CMK (cell line): ENCODE measurements around the gene DNAH17.

Experiments
- DNase-seq: peaks from one replicate; pipeline ENCODE4 v3.0.0-alpha.2; 2010; ENCODE audit warnings: low read depth

Gene DNAH17

GRCh38 chr17:78572239-78573205 lies 4.7 kb downstream of the DNAH17 start:
- no peak for DNase-seq

- no peak for DNase-seq
Observed at GRCh38 chr17:78571329-78571728, 5.9 kb downstream of the DNAH17 start.

- no peak for DNase-seq
Observed at GRCh38 chr17:78568494-78569115, 8.6 kb downstream of the DNAH17 start.

GRCh38 chr17:78567991-78568390 lies 9.2 kb downstream of the DNAH17 start:
- DNase-seq = no peak

- no peak for DNase-seq
Observed at GRCh38 chr17:78566947-78567346, 10.2 kb downstream of the DNAH17 start.

GRCh38 chr17:78563189-78564145 lies 13.7 kb downstream of the DNAH17 start:
- no peak for DNase-seq

GRCh38 chr17:78562734-78563133 lies 14.5 kb downstream of the DNAH17 start:
- DNase-seq = no peak

- DNase-seq = no peak
Observed at GRCh38 chr17:78561166-78561565, 16.0 kb downstream of the DNAH17 start.

GRCh38 chr17:78560731-78561130 lies 16.5 kb downstream of the DNAH17 start:
- no peak for DNase-seq

GRCh38 chr17:78559749-78560368 lies 17.3 kb downstream of the DNAH17 start:
- DNase-seq = no peak

- DNase-seq = no peak
Observed at GRCh38 chr17:78558989-78559388, 18.2 kb downstream of the DNAH17 start.

- DNase-seq = no peak
Observed at GRCh38 chr17:78558181-78558850, 18.9 kb downstream of the DNAH17 start.

GRCh38 chr17:78557598-78558039 lies 19.6 kb downstream of the DNAH17 start:
- DNase-seq = no peak

- DNase-seq = no peak
Observed at GRCh38 chr17:78556812-78557211, 20.4 kb downstream of the DNAH17 start.

GRCh38 chr17:78555746-78556401 lies 21.3 kb downstream of the DNAH17 start:
- DNase-seq = no peak

- no peak for DNase-seq
Observed at GRCh38 chr17:78550464-78550863, 26.7 kb downstream of the DNAH17 start.

GRCh38 chr17:78548725-78549124 lies 28.5 kb downstream of the DNAH17 start:
- DNase-seq = no peak

GRCh38 chr17:78547035-78547434 lies 30.2 kb downstream of the DNAH17 start:
- DNase-seq = no peak

GRCh38 chr17:78546476-78546875 lies 30.7 kb downstream of the DNAH17 start:
- DNase-seq = no peak
